GM19468 (cell line): Measurements from ENCODE around the gene AKT2.

Source experiments
- ATAC-seq: cut with Tn5 transposase; IDR thresholded peaks from one replicate; pipeline ENCODE4 v1.9.1; 2021; ENCODE audit warnings: mild to moderate bottlenecking, moderate library complexity, moderate number of reproducible peaks; ENCODE audit not compliant: unreplicated experiment; ENCODE audit errors: extremely low read depth

The AKT2 gene

DNA sequence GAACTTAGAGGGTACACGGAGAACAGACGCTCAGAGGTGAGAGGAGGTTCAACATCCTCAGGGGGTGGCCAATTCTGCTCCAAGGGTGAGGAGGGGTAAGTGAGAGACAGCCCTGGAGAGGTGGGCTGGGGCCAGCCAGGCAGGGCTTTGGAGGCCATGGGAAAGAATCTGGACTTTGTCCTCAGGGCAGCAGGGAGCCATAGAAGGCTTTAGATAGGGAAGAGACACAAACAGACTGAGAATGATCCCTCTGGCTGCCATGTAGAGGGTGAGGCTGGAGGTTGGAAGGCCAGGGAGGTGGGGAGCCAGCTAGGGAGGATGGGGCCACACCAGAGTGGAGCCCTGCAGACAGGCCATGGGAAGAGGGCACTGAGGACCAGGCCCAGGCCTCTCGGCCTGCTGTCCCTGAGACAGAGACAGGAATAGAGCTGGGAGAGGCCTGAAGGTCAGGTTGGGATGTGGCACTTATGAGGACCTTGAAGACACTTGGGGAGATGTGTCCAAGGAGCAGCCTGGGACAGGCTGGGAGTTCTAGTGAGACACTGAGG, 29.5 kb downstream of the AKT2 start:
- no peak for ATAC-seq

DNA sequence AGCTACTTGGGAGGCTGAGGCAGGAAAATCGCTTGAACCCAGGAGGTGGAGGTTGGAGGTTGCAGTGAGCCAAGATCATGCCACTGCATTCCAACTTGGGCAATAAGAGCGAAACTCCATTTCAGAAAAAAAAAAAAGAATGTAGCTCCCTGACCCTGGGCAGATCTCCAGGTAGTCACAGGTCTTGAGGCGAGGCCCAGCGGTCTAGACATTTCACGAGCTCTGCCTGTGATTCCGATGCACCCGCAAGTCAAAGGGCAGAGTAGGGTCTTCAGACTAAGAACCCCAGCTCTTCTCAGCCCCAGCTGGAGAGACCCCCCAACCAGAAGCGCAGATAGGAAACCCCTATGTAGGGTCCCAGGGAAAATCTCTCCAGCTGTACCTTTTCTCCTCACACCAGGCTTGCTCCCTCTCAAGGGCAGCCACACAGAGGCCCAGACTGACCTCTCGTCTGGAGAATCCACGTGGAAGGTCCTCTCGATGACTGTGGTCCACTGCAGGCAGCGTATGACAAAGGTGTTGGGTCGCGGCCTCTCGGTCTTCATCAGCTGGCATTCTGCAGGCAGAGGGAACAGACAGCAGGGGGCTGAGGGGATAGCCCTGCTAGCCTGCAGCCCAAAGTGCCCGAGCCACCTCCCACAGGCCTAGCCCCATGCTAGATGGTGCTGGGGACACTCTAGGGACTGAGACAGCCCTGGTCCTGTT, 30.3 kb downstream of the AKT2 start:
- ATAC-seq, result no peak

DNA sequence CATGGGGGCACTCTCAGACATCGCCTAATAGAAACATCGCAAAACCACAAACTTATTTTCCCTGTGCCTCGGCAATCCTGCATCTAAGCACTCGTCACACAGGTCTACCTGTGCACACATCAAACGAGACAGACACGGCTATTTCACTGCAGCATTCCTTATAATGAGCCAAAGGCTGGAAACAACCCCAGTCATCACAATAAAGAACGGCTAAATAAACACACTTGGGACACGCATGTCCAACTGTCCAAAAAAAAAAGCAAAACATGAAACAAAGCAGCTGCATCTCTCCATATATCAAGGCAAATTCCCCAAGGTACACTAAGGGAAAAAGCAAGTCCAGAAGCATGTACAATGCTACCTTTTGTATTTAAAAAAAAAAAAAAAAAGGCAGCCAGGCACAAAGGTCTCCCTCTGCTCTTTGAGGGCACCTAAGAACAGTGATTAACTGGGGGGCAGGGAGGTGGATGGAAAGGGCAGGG, 31.5 kb downstream of the AKT2 start:
- ATAC-seq, result no peak

- ATAC-seq, result no peak
These were observed 32.8 kb downstream of the AKT2 start for GRCh38 chr19:40252395-40252794.

DNA sequence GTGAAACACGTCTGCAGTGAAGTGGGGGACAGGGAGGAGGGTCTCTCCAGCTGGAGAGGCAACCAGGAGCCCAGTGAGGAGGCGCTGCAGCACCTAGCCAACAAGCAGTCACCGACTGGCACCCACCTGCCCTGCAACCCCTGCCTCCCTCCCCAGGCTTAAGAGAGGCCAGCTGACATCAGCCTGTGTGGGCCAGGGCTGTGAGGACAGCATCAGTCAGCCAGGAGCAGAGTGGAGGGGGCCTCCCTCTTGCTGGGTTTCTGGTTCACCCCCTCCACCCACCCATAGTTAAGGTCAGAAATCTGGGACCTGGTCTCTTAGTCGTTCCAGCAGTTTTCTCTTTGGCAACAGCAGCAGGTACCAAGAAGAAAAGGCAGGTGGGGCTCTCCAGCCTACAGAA, 33.2 kb downstream of the AKT2 start:
- ATAC-seq, result no peak

DNA sequence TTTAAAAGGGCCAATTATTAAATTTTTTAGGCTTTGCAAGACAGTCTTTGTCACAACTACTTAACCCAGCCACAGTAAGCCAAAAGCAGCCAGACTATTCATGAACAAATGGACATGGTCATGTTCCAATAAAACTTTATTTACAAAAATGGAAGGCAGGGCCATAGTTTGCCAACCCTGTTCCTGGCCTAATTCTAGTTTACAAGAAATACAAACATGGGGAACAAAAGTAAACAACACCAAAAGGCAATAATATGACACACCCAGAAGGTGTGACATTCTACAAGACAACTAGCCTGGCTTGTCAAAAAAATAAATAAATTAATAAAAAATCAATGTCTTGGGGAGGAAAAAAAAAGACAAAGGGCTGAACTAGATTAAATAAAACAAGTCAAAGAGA, 33.9 kb downstream of the AKT2 start:
- no peak for ATAC-seq

- ATAC-seq, result no peak
These were observed 35.4 kb downstream of the AKT2 start for GRCh38 chr19:40249781-40250180.

DNA sequence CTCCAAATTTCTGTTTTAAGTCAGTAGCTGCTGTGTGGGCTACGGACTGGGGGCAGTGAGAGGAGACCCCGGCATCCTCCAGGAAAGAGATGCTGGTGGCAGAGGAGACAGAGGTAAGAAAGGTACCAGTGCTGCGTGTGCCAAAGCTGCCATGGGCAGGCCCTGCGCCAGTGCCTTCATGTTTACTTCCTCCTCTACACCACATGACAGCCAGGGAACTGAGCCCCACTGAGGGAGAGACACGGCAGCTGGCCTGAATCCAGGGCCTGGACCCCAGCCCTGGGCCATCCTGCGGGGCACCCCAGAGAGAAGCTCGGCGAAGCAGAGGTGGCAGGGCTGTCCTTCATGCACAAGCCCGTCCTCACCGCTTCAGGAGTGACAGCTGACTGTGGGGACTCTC, 35.9 kb downstream of the AKT2 start:
- no peak for ATAC-seq

DNA sequence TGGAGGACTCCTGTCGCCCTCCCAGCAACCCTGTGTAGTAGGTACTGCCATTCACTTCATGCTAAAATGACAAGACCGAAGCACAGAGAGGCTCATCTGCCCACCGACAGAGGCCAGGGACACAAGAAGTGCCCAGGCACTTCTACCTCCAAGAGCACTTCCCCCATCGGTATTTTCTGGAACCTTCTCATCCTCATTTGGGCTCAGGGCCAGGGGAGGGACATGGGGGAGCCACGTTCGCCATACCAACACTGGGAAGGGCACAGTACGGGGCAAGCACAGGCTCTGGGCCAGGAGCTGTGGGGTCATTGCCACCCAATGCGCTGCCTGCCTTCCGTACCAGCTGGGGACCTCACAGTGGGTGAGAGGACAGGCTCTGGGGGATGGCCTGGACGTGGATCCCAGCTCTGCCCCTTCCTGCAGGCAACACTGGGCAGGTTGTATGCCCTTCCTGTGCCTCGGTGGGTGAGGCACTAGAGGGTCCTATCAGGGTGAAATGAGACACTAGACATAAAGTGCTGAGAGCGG, 37.3 kb downstream of the AKT2 start:
- ATAC-seq, result no peak

DNA sequence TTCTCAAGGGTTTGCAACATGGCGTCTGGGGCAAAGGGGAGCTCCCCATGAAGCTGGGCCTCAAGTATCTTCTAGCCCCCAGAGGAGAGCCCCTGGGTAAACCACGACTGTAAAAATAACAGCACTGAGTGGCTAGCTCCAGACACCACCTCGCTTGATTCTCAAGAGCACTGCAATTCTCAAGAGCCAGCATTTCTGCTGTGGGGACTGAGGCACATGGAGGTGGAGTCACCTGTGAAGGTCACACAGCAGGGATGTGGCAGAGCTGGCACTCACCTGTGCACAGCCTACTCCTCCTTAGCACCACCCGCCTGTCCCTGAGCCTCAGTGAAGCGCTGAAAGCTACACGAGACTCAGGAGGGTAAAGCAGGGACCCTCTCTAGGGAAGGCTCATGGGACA, 38.0 kb downstream of the AKT2 start:
- ATAC-seq, result no peak

GRCh38 chr19:40246292-40247073, 38.7 kb downstream of the AKT2 start:
- no peak for ATAC-seq

DNA sequence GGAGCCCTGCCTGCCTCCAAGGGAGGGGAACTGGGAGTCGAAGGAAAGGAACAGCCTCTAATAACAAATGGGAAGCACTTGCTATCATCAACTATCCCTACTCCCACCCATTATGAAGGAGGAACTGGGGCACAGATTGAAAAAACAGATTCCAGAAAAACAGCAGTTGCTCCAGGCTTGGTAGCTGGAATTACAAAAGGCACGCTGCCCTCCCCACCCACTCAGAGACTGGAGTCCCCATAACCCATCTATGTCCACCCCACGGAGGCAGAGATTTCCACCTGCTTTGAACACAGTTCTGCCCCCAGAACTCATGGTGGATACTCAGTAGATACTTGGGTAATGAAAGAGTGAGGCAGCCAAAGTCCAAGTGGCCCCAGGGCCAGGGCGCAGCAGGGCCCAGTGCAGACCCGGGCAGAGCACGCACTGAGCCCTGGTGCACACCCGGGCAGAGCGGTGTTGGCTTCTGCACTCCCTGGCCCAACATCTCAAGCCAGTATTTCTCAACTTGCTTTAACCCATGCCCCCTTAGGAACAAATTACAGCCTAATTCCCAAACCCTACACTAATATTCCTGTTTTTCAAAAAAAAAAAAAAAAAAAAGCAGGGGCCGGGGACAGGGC, 39.5 kb downstream of the AKT2 start:
- ATAC-seq, result no peak

DNA sequence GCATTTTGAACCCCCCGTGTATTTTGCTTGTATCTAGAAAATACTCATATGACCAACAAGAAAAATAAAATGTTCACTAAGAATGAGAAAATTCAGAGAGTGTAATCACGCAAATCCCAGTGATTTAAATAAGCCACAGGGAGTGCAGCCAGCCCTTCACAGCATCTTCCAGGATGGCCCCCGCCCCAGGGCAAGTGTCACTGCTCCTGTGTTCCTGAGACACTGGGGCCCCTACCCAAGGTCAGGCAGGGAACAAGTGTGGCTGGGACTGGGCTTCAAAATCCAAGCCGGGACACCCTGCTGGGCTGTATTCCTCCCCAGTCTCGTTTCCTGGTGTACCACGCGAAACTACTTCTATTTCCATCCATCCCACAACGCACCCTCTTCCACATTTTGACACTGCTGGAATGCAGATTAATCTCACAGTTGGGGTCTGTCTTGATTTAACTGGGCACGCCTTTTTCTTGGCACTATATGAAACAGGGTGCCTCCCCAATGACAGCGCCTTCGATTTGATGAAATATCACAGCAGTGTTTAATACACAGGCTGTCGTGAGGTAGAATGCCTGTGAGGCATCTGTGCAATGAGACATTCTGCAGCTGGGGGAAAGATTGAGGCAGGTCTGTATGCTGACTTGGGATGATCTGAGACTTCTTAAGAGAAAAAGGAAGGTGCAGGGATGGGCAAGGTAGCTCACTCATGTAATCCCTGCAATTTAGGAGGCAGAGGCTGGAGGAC, 40.4 kb downstream of the AKT2 start:
- no peak for ATAC-seq

GRCh38 chr19:40243181-40243580, 42.0 kb downstream of the AKT2 start:
- no peak for ATAC-seq

DNA sequence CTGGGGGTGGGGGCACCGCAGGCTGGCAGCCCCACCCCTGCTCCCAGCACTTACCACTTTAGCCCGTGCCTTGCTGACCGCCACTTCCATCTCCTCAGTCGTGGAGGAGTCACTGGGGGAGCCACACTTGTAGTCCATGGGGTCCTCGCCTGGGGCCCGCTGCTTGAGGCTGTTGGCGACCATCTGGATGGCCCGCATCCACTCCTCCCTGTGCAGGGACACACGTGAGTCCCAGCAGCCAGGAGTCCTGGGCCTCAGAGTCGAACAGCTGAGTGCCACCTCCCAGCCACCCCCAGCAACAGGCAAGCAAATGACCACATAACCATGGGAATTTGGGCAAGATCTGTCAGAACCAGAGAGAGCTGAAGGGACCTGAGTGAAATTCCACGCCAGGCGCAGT, 42.7 kb downstream of the AKT2 start:
- no peak for ATAC-seq

DNA sequence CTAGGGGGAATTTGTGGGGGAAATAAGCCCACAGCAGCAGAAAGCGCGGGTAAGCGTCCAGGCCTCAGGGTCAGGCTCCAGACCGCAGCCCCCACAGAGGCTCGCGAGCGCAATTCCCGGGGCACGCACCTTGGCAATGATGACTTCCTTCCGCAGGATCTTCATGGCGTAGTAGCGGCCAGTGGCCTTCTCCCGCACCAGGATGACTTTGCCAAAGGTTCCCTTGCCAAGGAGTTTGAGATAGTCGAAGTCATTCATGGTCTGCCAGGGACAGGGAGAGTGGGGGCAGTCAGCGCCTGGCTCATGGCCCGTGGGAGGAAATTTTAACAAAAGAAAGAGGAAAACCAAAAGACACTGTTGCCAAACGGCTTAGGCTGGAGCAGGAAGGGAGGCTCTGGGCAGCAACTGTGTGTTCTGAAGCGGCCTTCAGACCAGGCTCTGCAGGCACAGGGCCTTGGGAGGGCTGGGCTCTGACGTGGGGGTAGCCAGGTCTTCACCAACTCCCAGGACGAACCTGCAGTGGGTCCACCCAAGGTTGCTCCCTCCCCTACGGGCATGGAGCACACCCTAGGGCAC, 43.2 kb downstream of the AKT2 start:
- ATAC-seq, result no peak

DNA sequence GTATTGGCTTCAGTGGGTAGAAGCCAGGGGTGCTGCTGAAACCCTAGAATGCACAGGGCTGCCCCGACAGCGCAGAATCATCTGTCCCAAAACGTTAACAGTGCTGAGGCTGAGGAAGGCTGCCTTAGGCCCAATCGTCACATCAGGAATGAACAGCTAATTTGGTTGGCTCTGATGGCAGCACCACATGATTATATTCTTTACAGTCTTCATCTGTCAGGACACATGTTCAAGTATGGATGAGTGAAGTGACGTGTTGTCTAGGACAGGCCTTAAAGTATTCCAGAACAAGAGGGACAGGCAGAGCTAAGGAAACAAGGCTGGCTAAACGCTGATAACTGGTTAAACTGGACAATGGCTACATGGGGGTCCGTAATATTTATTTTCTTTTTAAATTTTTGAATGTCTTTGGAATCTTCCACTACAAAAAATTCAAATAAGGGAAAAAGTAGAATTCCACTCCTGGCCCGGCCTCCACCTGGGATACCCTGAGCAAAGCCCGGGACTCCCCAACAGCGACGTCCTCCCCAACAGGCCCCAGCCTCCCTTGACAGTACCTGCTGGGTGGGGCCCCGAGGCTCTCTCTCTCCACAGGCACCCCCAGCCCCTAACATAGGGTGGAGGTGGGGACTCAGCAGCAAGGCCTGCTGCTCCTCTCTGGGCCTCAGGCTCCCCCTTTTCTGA, 43.9 kb downstream of the AKT2 start:
- no peak for ATAC-seq

GRCh38 chr19:40240332-40240731, 44.8 kb downstream of the AKT2 start:
- ATAC-seq, result no peak
